Prostate gland (tissue), 2 donors: Measurements from ENCODE around the gene MPC1. TPM values are rescaled to one million over a fixed set of nuclear protein-coding genes. Genes with fewer than 3 reads are reported as not detected.

Experiments
- DNase-seq: peaks from one replicate; pipeline ENCODE4 v3.0.0-alpha.2; 2019; ENCODE audit warnings: low spot score
- H3K27ac ChIP-seq, 2 donors: fragments of 200-600 bp; sonication (generic); 2 replicates each; pipeline ENCODE4 v1.5.1; 2017 to 2019
- H3K27me3 ChIP-seq: fragments of 200-600 bp; sonication (generic); replicated peaks from 2 replicates; pipeline ENCODE4 v1.5.1; 2019; ENCODE audit not compliant: insufficient read depth
- H3K36me3 ChIP-seq, 2 donors: fragments of 200-600 bp; sonication (generic); 1 replicate in 1 of 2; 2 replicates in 1 of 2; pipeline versions ENCODE4 v1.5.1 to v1.8.1; 2017 to 2019
- H3K4me1 ChIP-seq: fragments of 200-600 bp; sonication (generic); replicated peaks from 2 replicates; pipeline ENCODE4 v1.5.1; 2019
- H3K4me3 ChIP-seq, 2 donors: fragments of 200-600 bp; sonication (generic); 2 replicates each; pipeline ENCODE4 v1.5.1; 2017 to 2019
- H3K9me3 ChIP-seq: fragments of 200-600 bp; sonication (generic); 2 replicates; pipeline ENCODE4 v1.5.1; 2017
- CTCF ChIP-seq, 4 experiments: fragments of 200-600 bp in 2 of 4; fragments of 450-650 bp in 2 of 4; sonication (generic) in 2 of 4; IDR thresholded peaks; 1 replicate in 3 of 4; 2 replicates in 1 of 4; pipeline ENCODE4 v1.5.1; 2016 to 2019; ENCODE audit warnings: antibody characterized with exemption in 4 of 4, mild to moderate bottlenecking in 2 of 4, moderate library complexity in 2 of 4
- POLR2A ChIP-seq: fragments of 450-650 bp; IDR thresholded peaks from one replicate; pipeline ENCODE4 v1.6.1; 2016; ENCODE audit warnings: antibody characterized with exemption, mild to moderate bottlenecking
- POLR2AphosphoS5 ChIP-seq: sonication (generic); formaldehyde crosslinking; IDR thresholded peaks from one replicate; pipeline ENCODE4 v1.6.1; 2017; ENCODE audit warnings: antibody characterized with exemption
- WGBS: methylation state at CpG from one replicate; pipeline ENCODE4 v1.1.5; 2018; 5-methylcytosine and 5-hydroxymethylcytosine counted together
- intact Hi-C: fragments of 100-400 bp; cut with DNase I; formaldehyde crosslinking; loops from one replicate; pipeline ENCODE4 v1.14.2; 2022
- total RNA-seq, 2 donors: library from RNA; depleted of rRNA; stranded (reverse); fragments of >200 nt; gene quantifications; one replicate each; pipeline ENCODE4 v1.1.0, GENCODE V29; 2016

The MPC1 gene
- total RNA-seq, 2 donors from 2014 or later: 25.3 to 58.9 TPM

GRCh38 chr6:166382500-166382932, 224 bp downstream of the MPC1 start:
- intact Hi-C loops: loop anchor here (5.0 kb wide), 2 partner anchors 40 to 245 kb away; partner anchors contain the start of genes RPS6KA2 and SFT2D1
- H3K27ac ChIP-seq: peak overlapping the region; percentile 89 to 92
- WGBS: 0% methylated on average over 8 of the region's 46 CpGs

GRCh38 chr6:166381733-166382499, 824 bp downstream of the MPC1 start:
- Histone ChIP-seq H3K36me3 (no peaks in the 10 kb centered on the region), H3K4me1 (no peaks in the 10 kb centered on the region), H3K27ac (peak overlapping the region; percentile 89 to 92), H3K4me3 (peak overlapping the region; percentile 82 to 86), H3K27me3 (no peaks in the 10 kb centered on the region), H3K9me3 (no peaks in the 10 kb centered on the region)
- under 1% methylated on average over 47 of the region's 49 CpGs for WGBS
- intact Hi-C loops: loop anchor here (5.0 kb wide), 2 partner anchors 40 to 245 kb away; partner anchors contain the start of genes RPS6KA2 and SFT2D1
- DNase-seq: peak; percentile 82
- TF ChIP-seq CTCF (IDR thresholded peaks at IDR 0.05): peak; percentile 65 to 89 (median 75)
- peak; percentile 61 for TF ChIP-seq POLR2AphosphoS5
- TF ChIP-seq POLR2A: peak; percentile 39

More at GRCh38 chr6:166382500-166382932, 224 bp downstream of the MPC1 start:
- Histone ChIP-seq H3K4me1 (no peaks in the 10 kb centered on the region), H3K4me3 (peak overlapping the region; percentile 82 to 86), H3K9me3 (no peaks in the 10 kb centered on the region), H3K27me3 (no peaks in the 10 kb centered on the region), H3K36me3 (no peaks in the 10 kb centered on the region)
- no peak for DNase-seq
- TF ChIP-seq CTCF (IDR thresholded peaks at IDR 0.05): no peak
- TF ChIP-seq POLR2A: no peak
- TF ChIP-seq POLR2AphosphoS5: no peak

- Histone ChIP-seq H3K36me3 (no peaks in the 10 kb centered on the region), H3K27ac (peak overlapping the region; percentile 89 to 92), H3K4me1 (no peaks in the 10 kb centered on the region), H3K27me3 (no peaks in the 10 kb centered on the region), H3K9me3 (no peaks in the 10 kb centered on the region), H3K4me3 (peak overlapping the region; percentile 82 to 86)
- TF ChIP-seq POLR2A: no peak
- no peak for TF ChIP-seq POLR2AphosphoS5
- TF ChIP-seq CTCF (IDR thresholded peaks at IDR 0.05): no peak
- intact Hi-C loops: loop anchor here (5.0 kb wide), 2 partner anchors 39 to 246 kb away; partner anchors contain the start of genes RPS6KA2 and SFT2D1
- DNase-seq: no peak
- 21% methylated on average over 6 of the region's 6 CpGs for WGBS
These were observed 1.4 kb downstream of the MPC1 start for GRCh38 chr6:166381381-166381732.

GRCh38 chr6:166379800-166380199, 2.9 kb downstream of the MPC1 start:
- H3K36me3 ChIP-seq: no peaks in the 10 kb centered on the region
- no peak for DNase-seq
- 81% methylated on average over 4 of the region's 4 CpGs for WGBS
- intact Hi-C loops: loop anchor here (5.0 kb wide), 2 partner anchors 37 to 248 kb away; partner anchors contain the start of genes RPS6KA2 and SFT2D1
- no peak overlapping the region for H3K4me3 ChIP-seq
- TF ChIP-seq POLR2AphosphoS5 (peak; percentile 28), POLR2A (no peak)
- no peaks in the 10 kb centered on the region for H3K27me3 ChIP-seq
- H3K27ac ChIP-seq: no peak overlapping the region
- no peaks in the 10 kb centered on the region for H3K9me3 ChIP-seq
- no peaks in the 10 kb centered on the region for H3K4me1 ChIP-seq

GRCh38 chr6:166379103-166379586, 3.6 kb downstream of the MPC1 start:
- H3K4me3 ChIP-seq: no peak overlapping the region
- H3K36me3 ChIP-seq: no peaks in the 10 kb centered on the region
- H3K27ac ChIP-seq: no peak overlapping the region
- TF ChIP-seq POLR2A: no peak
- TF ChIP-seq CTCF (IDR thresholded peaks at IDR 0.05): no peak
- TF ChIP-seq POLR2AphosphoS5: no peak
- 90% methylated on average over 1 of the region's 1 CpG for WGBS
- intact Hi-C loops: no loop called here
- H3K9me3 ChIP-seq: no peaks in the 10 kb centered on the region
- no peaks in the 10 kb centered on the region for H3K27me3 ChIP-seq
- DNase-seq: no peak
- no peaks in the 10 kb centered on the region for H3K4me1 ChIP-seq
